HG03342 (cell line): ENCODE measurements around the gene CRADD.
"Not testable (repeated sequence)": the region's sequence is repeated elsewhere in the genome, so short reads cannot be mapped to it uniquely, and the experiment has no call there.

Source experiments
- ATAC-seq: cut with Tn5 transposase; IDR thresholded peaks from one replicate; pipeline ENCODE4 v1.9.1; 2021; ENCODE audit warnings: mild to moderate bottlenecking, moderate library complexity; ENCODE audit not compliant: unreplicated experiment

Gene CRADD

DNA sequence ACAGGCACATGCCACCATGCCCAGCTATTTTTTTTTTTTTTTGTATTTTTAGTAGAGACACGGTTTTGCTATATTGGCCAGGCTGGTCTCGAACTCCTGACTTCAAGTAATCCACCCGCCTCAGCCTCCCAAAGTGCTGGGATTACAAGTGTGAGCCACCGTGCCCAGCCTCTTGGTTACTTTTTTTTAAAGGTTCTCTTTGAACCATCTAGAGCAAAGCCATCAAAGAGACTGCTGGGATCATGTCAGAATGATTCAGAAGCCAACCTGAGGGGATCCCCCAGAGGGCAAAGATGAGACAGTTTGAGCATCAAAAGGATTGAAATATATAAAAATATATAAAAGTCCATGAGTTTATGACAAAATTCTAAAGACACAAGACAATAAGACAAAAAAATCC lies 103.7 kb downstream of the CRADD start:
- ATAC-seq: not testable (repeated sequence)

DNA sequence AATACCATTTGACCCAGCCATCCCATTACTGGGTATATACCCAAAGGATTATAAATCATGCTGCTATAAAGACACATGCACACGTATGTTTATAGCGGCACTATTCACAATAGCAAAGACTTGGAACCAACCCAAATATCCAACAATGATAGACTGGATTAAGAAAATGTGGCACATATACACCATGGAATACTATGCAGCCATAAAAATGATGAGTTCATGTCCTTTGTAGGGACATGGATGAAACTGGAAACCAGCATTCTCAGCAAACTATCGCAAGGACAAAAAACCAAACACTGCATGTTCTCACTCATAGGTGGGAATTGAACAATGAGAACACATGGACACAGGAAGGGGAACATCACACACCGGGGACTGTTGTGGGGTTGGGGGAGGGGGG lies 104.8 kb downstream of the CRADD start:
- not testable (repeated sequence) for ATAC-seq

DNA sequence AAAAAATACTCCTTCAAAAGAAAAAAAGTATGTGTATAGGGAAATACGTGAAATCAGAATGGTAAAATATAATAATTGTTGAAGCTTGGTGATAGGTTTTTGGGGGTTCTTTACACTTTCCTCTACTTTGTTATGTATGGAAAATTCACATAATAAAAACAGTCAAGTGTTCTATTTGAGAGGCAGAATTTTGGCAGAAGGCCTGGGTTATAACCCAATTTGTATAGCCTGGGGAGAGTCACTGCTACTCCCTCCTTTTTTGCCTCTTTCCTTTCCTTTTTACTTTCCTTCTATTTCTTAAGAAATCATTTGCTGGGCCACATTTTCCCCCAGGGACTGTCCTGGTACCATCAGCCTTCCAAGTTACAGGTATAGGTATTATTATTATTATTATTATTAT lies 105.7 kb downstream of the CRADD start:
- no peak for ATAC-seq

DNA sequence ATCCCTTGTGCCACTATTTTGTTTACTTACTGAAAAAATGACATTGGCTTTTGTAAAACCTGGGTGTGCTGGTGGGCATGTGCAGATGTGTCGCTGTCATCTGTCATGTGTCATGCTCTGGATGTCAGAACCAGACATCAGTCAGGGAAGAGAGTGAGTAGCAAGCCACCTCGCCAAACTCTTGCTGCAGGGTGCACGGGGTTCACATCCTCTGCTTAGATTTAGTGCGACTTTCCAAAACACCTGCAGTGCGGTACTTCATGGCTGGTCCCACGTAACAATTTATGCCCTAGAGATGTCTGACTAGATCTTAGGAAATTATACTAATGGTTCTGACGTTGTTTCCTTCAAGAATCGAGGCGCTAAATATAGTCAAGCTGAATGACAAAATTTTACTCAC lies 106.7 kb downstream of the CRADD start:
- no peak for ATAC-seq

DNA sequence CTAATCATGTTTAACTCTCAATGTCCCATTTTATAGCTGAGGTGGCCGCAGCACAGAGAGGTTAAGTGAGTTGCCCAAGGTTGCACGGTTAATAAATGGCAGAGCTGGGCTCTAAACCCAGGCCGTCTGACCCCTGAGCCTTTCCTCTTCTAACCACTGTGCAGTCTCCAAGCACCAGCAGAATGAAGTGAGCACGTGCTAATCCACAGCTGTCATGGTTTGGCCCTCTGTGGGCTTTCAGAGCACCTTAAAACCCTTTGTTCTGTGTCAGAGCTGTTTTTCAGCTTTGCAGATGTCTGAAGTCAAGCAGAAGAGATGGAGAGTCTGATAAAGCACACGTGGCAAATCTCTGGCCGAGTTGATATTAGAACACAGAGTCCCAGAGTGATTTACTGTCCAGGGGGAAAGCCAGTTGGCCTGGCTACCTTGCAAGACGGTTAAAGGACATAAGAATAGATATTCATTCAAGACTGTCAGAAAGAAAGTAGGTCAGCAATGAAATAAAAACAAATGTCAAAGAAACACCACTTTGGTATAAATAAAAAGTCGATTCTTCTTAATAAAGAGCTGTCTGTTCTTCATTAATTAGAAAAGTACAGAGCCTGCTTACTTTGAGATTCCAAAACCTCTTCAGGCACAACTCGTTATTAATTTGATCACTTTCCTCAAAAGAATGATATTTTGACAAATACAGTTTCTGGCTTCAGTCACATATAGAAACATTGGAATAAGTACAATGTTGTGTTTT lies 107.3 kb downstream of the CRADD start:
- ATAC-seq: no peak

DNA sequence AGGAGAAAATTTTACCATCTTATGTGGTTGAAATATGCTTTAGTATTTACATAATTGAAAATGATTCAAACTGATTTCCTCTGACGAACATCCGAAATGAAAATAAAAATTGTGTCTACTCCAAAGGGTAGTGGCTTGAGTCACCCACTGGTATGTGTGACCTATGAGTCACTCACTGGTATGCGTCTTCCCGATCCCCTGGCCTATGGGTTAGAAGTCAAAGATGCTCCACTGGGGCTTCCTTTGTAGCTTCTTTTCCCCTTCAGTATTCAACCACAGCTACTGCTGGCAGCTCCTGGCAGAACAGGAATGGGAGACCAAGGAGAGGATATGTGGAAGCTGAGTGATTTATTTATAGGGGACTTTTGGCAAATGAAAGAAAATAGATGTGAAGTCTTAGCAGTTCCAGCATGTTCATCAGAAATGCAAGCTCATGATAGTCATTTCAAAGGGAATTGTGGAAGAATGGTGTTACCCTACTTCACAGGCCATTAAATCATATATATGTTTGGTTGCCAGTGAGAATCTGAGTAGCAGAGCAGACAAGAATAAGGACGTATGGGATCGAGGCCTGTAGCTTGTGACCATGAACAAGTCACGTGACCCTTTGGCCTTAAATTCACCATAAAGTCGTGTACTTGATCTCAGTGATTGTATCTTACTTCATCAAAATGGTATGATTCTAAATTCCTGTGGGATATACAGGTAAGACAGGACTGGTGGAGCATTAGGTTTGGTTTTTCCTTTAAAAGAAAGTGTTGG lies 108.3 kb downstream of the CRADD start:
- no peak for ATAC-seq

DNA sequence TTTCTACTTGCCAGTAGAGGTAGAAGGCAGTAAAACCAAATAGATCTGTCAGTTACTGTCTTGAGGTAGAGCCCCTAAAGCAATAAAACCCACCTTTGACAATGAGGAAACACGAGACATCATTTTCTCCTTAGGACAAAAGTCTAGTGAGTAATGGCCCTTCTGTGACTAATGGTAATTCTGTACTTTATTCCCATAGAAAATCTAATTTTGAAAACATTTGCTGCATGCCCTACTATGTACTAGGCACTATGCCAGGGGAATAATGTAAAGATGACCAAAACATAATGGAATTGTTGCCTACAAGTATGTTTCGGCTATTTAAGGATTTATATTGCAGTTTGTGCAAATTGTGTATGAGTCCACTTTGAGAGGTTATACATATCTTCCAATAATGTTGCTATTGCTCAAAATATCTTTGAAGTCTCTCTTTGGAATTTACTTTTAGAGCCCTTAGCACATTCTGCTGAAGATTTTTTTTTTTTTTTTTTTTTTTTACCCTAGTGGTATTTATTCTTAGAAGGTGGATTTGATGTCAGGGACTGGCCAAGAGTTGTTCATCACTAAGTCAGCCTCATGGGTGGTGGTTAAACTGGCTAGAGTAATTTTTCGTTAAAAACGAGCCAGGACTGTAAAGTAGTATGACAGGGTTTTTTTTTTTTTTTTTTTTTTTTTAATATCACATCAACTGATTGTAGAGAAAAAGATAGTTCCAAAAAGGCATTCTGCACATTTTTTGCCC lies 109.7 kb downstream of the CRADD start:
- ATAC-seq: no peak

DNA sequence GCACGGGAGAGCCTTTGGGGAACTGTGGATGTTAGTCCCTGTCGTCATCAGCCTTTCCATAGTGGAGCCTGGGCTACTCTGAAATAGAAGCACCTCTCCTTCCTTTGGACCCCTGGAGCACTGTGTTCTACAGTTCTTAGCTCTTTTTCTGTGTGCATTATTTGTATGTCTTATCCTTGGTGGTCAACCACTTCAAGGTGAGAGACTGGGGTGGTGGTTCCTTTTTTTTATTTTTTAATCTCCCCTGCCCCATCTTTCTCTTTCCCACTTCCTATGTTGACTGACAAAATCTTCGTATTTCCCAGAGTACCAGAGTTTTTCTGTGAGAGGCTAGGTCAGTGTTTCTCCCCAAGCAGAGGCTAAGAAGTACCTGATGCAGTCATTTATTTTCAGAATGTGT lies 111.7 kb downstream of the CRADD start:
- no peak for ATAC-seq

DNA sequence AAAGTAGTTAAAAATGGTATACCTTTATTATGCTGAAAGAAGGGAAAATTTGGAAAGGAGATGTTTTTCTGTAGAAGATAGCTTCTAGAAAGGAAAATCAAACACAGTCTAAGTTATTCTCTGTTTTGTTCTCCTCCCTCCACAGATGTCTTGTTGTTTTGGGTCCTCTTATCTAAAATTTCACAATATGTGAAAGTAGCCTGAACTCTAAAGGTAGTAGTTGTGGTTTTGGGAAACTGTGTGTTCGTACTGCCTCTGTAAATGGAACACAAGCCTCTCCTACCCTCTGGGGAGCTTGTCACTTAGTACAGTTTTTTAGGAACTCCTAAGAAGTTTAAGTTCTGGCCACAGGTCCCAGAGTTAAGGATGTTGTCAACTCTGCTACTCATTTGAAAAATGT lies 112.6 kb downstream of the CRADD start:
- ATAC-seq: no peak

DNA sequence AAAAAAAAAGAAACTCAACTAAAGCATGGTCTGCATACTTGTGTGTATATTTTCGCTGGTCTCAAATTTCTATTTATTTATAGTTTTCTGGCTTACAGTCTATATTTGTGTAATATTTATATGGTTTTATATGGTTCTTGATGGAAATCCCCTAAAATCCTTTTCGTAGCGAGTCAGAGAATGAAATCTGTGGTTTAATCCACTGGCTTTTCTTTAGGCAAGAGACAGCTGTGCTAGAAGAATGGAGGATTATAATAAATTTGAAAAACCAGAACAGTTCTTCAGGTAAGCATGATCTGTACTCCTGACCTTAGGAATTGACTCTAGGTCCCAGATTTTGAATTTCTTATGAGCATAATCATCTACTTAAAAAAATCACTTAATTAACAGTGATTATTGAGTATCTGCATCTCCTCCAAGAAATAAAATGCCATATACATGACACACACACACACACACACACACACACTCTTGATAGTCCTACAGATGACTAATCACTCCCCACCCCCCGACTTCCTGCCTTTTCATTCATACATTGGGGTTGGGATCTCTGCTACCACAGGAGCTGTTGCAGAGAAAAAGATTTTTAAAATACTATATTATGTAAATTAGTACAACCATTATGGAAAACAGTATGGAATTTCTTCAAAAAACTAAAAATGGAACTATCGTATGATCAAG lies 113.4 kb downstream of the CRADD start:
- no peak for ATAC-seq

DNA sequence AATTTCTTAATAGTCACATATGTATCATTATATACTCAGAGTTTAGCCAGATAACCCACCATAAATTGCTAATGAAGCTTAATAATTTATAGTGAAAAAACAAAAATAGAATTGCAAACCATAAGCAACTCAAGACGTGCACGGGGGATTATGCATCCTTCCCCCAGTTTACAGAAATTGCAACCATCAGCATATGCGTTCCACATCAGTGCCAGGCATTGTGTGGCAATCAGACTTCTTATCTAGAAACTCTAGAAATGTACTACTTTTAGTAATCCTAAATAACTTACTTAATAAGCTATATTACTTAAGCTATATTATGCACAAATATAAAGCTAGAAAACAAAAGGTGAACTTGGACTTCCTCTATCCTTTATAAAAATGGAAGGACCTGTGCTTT lies 115.8 kb downstream of the CRADD start:
- no peak for ATAC-seq

DNA sequence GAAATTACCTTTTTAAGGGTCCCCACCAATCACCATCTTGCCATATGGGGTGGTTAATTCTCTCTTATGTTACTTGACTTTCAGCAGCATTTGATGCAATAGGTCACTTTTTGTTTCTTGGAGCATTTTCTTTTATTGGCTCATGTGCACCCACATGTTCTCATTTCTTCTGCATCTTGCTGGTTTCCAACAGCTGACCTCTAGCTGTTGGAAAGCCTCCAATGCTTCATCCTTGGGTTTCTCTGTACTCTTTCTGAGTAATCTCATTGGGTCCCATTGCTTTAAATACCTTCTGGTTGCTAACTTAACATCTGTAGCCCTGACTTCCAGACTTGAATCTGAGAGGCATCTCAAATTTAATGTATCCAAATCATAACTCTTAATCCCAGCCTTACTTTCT lies 116.8 kb downstream of the CRADD start:
- no peak for ATAC-seq

DNA sequence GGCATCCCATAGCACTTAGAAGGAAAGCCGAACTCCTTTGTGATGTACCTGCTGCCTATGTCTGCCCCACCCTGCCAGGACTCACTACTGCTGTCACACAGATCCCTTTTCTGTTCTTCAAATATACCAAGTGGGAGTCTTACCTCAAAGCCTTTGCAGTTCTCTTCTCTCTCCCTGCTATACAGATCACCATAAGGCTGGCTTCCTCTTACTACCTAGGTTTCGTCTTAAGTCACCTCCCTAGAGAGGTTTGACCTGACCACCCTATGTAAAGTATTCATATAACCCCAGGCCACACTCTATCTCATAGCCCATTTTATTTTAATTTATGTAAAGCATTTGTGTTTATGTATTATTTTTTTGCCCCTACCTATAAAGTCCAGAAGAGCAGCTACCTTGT lies 117.6 kb downstream of the CRADD start:
- ATAC-seq: no peak

DNA sequence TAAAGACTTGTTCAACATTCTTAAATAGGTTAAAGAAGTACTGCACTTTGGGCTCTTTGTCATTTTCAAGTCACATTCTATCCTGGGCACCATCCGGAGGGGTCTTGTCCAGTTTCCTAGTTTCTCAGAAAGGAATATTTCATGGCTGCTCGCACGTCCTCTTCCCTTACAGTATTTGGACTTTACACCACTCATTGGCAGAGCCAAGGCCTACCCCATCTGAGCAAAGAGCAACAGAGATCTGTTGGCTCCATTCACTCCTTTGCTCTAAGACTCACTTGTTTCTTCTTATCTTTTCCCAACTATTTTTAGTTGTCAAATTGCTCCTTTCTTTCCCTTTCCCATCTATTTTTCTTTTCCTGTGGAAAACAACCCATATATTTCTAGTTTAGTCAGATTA lies 118.2 kb downstream of the CRADD start:
- no peak for ATAC-seq

DNA sequence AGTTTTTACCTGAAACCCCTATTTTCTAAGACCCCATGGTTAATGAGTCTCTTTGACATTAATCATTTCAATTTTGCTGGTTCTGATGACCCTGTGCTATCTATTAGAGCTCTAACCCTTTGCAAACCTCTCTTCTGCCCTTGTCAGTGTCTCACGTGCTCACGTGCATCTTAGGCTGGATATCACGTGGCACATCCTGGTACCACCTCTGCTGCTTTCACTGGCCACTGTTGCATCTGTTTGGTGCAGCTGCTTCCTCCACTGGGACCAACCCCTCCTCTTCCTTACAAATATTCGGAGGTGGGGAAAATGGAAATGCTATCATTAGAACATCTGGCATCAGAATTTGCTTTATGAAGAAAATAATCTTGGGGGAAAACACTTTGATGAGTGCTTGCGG lies 119.6 kb downstream of the CRADD start:
- ATAC-seq: no peak

DNA sequence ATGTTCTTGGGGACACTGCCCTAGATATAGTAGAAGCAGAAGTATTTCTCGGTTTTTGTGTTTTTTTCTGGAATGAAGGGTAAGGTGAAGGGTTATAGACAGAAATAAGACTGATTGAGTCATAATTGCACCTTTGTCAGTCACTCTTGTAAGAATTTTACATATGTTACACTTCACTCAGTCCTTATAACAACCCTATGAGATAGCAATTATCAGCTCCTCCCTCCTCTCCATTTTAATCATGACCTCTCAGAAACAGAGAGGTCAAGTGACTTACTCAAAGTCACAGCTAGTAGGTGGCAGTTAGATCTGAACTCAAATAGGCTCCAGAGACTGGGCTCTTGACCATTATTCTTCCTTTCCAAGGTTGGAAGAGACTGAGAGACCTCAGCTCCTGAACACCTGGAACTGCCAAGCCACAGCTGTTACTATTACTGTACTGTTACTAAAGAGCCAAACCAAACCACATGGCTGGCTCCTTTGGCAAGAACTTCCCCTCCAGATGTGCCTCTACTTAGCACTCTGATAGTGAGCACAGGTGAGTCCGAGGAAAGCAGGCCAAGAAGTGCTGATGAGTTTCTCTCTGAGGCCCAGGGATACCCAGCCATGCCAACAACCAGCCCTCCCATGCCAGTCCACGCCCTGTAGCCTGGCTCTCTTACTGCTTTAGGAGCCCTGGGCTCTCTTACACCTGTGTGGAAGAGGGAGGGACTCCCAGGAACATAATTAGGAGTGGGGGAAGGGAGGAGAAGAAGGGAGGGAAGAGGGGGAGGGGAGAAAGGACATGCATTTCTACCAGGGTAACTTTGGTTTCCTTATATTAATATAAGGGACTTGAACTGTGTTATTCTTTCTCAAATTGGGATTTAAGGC lies 121.3 kb downstream of the CRADD start:
- no peak for ATAC-seq

DNA sequence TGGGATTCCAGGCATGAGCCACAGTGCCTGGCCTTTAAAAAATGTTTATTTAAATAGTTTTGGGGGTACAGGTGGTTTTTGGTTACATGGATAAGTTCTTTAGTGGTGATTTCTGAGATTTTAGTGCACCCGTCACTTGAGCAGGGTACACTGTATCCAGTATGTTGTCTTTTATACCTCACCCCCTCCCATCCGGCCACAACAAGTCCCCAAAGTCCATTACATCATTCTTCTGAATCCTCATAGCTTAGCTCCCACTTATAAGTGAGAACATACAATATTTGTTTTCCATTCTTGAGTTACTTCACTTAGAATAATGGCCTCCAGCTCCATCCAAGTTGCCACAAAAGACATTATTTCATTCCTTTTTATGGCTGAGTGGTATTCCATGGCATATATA lies 124.5 kb downstream of the CRADD start:
- ATAC-seq: not testable (repeated sequence)

DNA sequence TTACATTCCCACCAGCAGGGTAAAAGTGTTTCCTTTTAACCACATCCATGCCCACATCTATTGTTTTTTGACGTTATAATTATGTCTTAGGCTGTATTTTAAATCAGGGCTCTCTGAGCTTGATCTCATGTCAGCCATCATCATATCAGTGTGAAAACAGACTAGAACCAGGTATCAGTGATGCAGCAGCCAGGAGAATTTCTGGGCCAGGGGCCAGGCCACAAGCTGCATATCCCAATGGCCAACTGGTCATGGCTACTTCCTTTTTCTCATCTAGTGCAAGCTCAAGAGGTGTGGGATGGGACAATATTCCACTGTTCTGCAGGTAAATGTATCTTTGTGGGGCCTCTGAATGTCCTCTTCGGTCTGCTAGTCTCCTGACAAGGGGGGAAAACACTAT lies 125.1 kb downstream of the CRADD start:
- ATAC-seq: no peak

DNA sequence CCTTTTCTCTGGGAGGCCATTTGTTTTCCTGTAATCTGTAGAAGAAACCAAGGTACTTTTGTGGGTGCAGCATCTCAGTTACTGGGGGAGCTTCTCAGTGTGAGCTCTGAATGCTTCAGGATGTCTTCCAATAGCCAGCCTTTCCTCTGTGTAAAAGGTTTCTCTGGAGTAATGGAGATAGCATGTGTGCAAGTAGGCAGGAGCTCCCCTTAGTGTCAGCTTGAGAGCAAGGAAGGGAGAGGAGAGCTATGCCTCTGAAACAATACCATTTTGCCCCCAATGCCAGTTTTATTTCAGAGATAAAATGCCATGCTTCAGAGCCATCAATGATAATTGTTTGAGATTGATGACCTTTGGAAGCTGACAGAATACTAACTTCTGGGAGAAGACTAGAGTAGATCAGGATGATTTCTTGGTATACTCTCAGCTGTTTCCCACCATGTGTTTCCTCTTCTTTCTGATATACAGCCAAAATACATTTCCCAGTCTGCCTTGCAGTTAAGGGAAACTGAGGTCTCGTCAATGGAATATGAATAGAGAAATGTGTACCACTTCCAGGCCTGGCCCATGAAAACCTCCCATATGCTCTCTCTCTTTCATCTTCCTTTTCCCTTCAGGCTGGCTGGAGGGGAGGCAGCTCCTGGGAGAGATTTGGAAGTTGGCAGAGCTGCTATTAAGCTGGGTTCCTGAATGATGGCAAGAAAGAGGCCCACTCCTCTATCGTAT lies 125.7 kb downstream of the CRADD start:
- ATAC-seq: no peak

DNA sequence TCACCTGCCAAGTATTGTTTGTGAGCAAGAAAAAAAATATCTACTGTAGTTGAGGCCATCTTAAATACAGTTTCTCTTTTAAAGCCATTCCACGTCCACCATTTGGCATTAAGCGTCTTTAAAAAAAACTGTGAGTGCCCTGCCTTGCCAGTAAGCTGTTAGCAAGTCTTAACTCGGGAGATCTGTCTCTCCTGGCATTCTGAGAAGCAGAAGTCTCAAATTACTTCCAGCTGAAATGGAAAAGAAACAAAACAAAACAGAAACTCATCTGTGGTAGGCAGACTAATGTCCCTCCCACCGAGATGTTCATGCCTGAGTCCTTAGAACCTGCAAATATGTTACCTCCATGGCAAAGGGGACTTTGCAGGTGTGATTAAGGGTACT lies 126.2 kb downstream of the CRADD start:
- ATAC-seq: peak; percentile 46
